GM12864 (cell line): Measurements from ENCODE around the gene ERICH6B.

ENCODE experiments used
- DNase-seq: peaks from one replicate; pipeline ENCODE4 v3.0.0-alpha.2; 2011; ENCODE audit warnings: low read depth
- H3K4me3 ChIP-seq: 2 replicates; pipeline ENCODE4 v1.5.1; 2011; ENCODE audit warnings: mild to moderate bottlenecking, low read depth, low read length, control low read depth
- TF ChIP-seq, protein P1 (sequence below): IDR thresholded peaks from 2 replicates; pipeline ENCODE4 v1.5.1; 2011; ENCODE audit warnings: low read depth, mild to moderate bottlenecking, moderate library complexity, low read length, control low read depth, inconsistent platforms; ENCODE audit errors: missing control alignments

Gene ERICH6B

DNA sequence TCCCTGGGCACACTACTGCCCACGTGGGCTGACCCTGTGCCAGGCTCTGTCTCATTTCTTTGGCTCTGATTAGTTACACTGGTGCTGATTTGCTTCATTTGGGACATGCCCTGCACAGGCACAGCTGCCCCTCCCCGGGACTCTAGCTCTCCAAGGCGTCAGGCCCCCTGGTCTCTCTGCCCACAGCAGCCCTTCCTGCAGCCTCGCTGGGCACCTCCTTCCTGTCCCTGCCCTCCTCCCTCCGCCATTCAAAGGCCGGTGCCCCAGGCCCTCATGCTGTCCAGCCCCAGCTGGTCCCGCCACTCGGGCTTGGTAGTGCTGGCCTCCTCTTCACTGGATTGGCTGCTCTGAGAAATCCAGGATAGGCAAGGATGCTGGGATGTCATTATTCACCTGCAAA is 73.1 kb downstream of the ERICH6B start:
- H3K4me3 ChIP-seq, result no peak overlapping the region
- TF ChIP-seq, protein P1, sequence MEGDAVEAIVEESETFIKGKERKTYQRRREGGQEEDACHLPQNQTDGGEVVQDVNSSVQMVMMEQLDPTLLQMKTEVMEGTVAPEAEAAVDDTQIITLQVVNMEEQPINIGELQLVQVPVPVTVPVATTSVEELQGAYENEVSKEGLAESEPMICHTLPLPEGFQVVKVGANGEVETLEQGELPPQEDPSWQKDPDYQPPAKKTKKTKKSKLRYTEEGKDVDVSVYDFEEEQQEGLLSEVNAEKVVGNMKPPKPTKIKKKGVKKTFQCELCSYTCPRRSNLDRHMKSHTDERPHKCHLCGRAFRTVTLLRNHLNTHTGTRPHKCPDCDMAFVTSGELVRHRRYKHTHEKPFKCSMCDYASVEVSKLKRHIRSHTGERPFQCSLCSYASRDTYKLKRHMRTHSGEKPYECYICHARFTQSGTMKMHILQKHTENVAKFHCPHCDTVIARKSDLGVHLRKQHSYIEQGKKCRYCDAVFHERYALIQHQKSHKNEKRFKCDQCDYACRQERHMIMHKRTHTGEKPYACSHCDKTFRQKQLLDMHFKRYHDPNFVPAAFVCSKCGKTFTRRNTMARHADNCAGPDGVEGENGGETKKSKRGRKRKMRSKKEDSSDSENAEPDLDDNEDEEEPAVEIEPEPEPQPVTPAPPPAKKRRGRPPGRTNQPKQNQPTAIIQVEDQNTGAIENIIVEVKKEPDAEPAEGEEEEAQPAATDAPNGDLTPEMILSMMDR, result no peak
- DNase-seq, result no peak

- H3K4me3 ChIP-seq, result no peak overlapping the region
- TF ChIP-seq, protein P1, result no peak
- DNase-seq, result no peak
Observed at GRCh38 chr13:45541806-45542205, 73.7 kb downstream of the ERICH6B start.

DNA sequence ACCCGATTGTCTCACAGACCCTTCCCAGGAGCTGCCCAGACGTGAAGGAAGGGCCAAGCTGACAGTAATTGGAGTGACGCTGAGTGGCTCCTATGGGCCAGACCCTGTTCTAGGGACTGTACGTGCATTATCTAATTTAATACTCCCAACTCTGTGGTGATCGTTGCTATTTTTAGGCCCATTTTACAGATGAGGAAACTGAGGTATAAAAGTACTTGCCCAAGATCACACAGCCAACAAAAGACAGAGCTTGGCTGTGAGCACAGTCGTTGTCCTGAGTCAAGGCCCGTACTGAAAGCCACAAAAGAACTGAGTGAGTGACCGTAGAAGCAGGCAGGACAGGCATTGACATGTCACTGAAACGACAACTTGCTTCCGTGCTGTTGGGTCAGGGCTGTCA is 74.7 kb downstream of the ERICH6B start:
- TF ChIP-seq, protein P1, result no peak

GRCh38 chr13:45540195-45540594 is 75.3 kb downstream of the ERICH6B start:
- DNase-seq, result no peak
- H3K4me3 ChIP-seq, result no peak overlapping the region
- TF ChIP-seq, protein P1, result no peak

More for the DNA sequence above, 74.7 kb downstream of the ERICH6B start:
- DNase-seq, result no peak
- no peak overlapping the region for H3K4me3 ChIP-seq

GRCh38 chr13:45538382-45538781 is 77.2 kb downstream of the ERICH6B start:
- no peak for DNase-seq
- no peak overlapping the region for H3K4me3 ChIP-seq
- TF ChIP-seq, protein P1, result no peak

- TF ChIP-seq, protein P1, result no peak
- no peak overlapping the region for H3K4me3 ChIP-seq
- DNase-seq, result no peak
Observed at GRCh38 chr13:45537516-45537915, 78.0 kb downstream of the ERICH6B start.

DNA sequence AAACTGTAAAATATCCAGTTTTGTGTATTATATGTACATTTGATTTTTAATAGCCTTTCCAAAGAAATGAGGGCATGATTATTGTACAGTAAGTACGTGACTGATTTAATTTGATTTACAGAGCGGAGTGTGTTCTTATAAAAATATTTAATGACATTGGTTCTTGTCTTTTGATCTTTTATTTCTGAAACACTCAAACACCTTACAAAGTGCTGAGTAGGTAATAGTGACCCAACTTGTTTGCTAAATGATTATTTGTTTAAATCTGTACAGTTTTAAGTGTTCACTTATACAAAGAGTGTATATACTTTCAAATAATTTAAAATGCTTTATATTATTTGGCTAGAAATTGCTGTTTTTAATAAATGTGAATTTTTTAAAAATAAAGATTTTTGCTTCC is 79.3 kb downstream of the ERICH6B start:
- no peak for DNase-seq
- TF ChIP-seq, protein P1, result no peak
- H3K4me3 ChIP-seq, result no peak overlapping the region
